IMR-90 (cell line): ENCODE data around the gene STARD6. TPM values are rescaled to one million over a fixed set of nuclear protein-coding genes. Genes with fewer than 3 reads are reported as not detected.

ENCODE experiments used
- ATAC-seq: fragments of 200-7000 bp; cut with Tn5 transposase; 2 replicates; pipeline ENCODE4 v1.9.1; 2020; ENCODE audit warnings: low read depth, mild to moderate bottlenecking, moderate library complexity
- BruUV-seq: library from RNA; stranded (reverse); fragments of 400-500 nt; replicated peaks from 2 replicates; lab custom pipeline; 2021; lab: Mats Ljungman, UMichigan
- CTCF ChIA-PET: fragments of 300-600 bp; formaldehyde crosslinking; extraction: SDS; loops from one replicate; lab custom pipeline; 2021; ENCODE audit warnings: antibody characterized with exemption; lab: Yijun Ruan, JAX
- POLR2A ChIA-PET: fragments of 300-600 bp; sonication (Branson Sonifier 250); formaldehyde crosslinking; loops from one replicate; lab custom pipeline; 2022; ENCODE audit warnings: antibody characterized with exemption; ENCODE audit not compliant: unreplicated experiment; lab: Charles Lee
- DNase-seq: peaks from one replicate; pipeline ENCODE4 v3.0.0; 2013
- H2AFZ ChIP-seq: replicated peaks from 2 replicates; pipeline ENCODE3; 2013; ENCODE audit warnings: low read length, mild to moderate bottlenecking; ENCODE audit not compliant: poor library complexity
- H2AK5ac ChIP-seq: 2 replicates; pipeline ENCODE4 v1.6.1; 2013; ENCODE audit warnings: low read depth, low read length, inconsistent platforms
- H2AK9ac ChIP-seq: replicated peaks from 2 replicates; pipeline ENCODE3; 2013; ENCODE audit warnings: mild to moderate bottlenecking, low read depth, low read length, moderate library complexity; ENCODE audit not compliant: poor library complexity
- H2BK120ac ChIP-seq: 2 replicates; pipeline ENCODE4 v1.6.1; 2013; ENCODE audit warnings: low read depth, low read length, inconsistent platforms
- H2BK15ac ChIP-seq: 3 replicates; pipeline ENCODE4 v1.6.1; 2013; ENCODE audit warnings: low read depth, low read length, inconsistent platforms
- H2BK20ac ChIP-seq: 2 replicates; pipeline ENCODE4 v1.6.1; 2013; ENCODE audit warnings: low read depth, mild to moderate bottlenecking, inconsistent platforms, low read length, moderate library complexity
- H2BK5ac ChIP-seq: 2 replicates; pipeline ENCODE4 v1.6.1; 2013; ENCODE audit warnings: mild to moderate bottlenecking, low read depth, low read length, inconsistent platforms; ENCODE audit not compliant: poor library complexity, severe bottlenecking
- H3K14ac ChIP-seq: replicated peaks from 2 replicates; pipeline ENCODE4 v1.6.1; 2013; ENCODE audit warnings: low read depth, low read length, inconsistent platforms
- H3K18ac ChIP-seq: 2 replicates; pipeline ENCODE4 v1.6.1; 2013; ENCODE audit warnings: low read depth, low read length, control low read depth
- H3K23ac ChIP-seq: 2 replicates; pipeline ENCODE4 v1.6.1; 2013; ENCODE audit warnings: low read depth, low read length, inconsistent platforms
- H3K27ac ChIP-seq: 2 replicates; pipeline ENCODE4 v1.5.1; 2013; ENCODE audit warnings: mild to moderate bottlenecking, control low read depth, low read length; ENCODE audit not compliant: insufficient read depth
- H3K27me3 ChIP-seq: 2 replicates; pipeline ENCODE4 v1.6.1; 2013; ENCODE audit warnings: low read length; ENCODE audit not compliant: control insufficient read depth, insufficient read depth
- H3K36me3 ChIP-seq: 2 replicates; pipeline ENCODE4 v1.6.1; 2013; ENCODE audit warnings: low read length, mixed read lengths; ENCODE audit not compliant: control insufficient read depth, insufficient read depth
- H3K4ac ChIP-seq: 2 replicates; pipeline ENCODE4 v1.6.1; 2013; ENCODE audit warnings: low read depth, low read length, inconsistent platforms
- H3K4me1 ChIP-seq: 2 replicates; pipeline ENCODE4 v1.6.1; 2013; ENCODE audit warnings: low read length, mixed read lengths; ENCODE audit not compliant: control insufficient read depth, insufficient read depth
- H3K4me2 ChIP-seq: 2 replicates; pipeline ENCODE4 v1.6.1; 2013; ENCODE audit warnings: low read depth, mild to moderate bottlenecking, control low read depth, low read length, moderate library complexity
- H3K4me3 ChIP-seq: 2 replicates; pipeline ENCODE4 v1.5.1; 2013; ENCODE audit warnings: low read depth, mild to moderate bottlenecking, control low read depth, low read length, moderate library complexity; ENCODE audit not compliant: insufficient read depth
- H3K56ac ChIP-seq: 2 replicates; pipeline ENCODE4 v1.6.1; 2013; ENCODE audit warnings: low read length, inconsistent platforms; ENCODE audit not compliant: insufficient read depth; ENCODE audit errors: extremely low read depth
- H3K79me1 ChIP-seq, 2 experiments: 2 replicates each; pipeline ENCODE4 v1.6.1; 2013; ENCODE audit warnings: low read length in 2 of 2, inconsistent platforms in 1 of 2, low read depth in 1 of 2
- H3K9ac ChIP-seq: 2 replicates; pipeline ENCODE4 v1.6.1; 2013; ENCODE audit warnings: low read depth, low read length, control low read depth
- H3K9me1 ChIP-seq: 2 replicates; pipeline ENCODE4 v1.6.1; 2013; ENCODE audit warnings: low read length, inconsistent platforms; ENCODE audit not compliant: insufficient read depth
- H3K9me3 ChIP-seq: 2 replicates; pipeline ENCODE4 v1.6.1; 2013; ENCODE audit warnings: low read length; ENCODE audit not compliant: control insufficient read depth, insufficient read depth
- H4K20me1 ChIP-seq: 2 replicates; pipeline ENCODE4 v1.6.1; 2013; ENCODE audit warnings: low read length, inconsistent platforms; ENCODE audit not compliant: insufficient read depth
- H4K5ac ChIP-seq: 2 replicates; pipeline ENCODE4 v1.6.1; 2013; ENCODE audit warnings: mild to moderate bottlenecking, low read depth, low read length, control low read depth
- H4K8ac ChIP-seq, 2 experiments: 2 replicates each; pipeline ENCODE4 v1.6.1; 2013; ENCODE audit warnings: low read depth in 2 of 2, low read length in 2 of 2, control low read depth in 1 of 2, inconsistent platforms in 1 of 2
- H4K91ac ChIP-seq: 2 replicates; pipeline ENCODE4 v1.6.1; 2013; ENCODE audit warnings: low read depth, low read length, inconsistent platforms; ENCODE audit not compliant: insufficient read depth
- CEBPB ChIP-seq: IDR thresholded peaks from 2 replicates; pipeline ENCODE4 v1.6.1; 2012; ENCODE audit warnings: low read depth, low read length, improper control_type of control experiment
- CHD1 ChIP-seq: IDR thresholded peaks from 2 replicates; pipeline ENCODE4 v1.6.1; 2012; ENCODE audit warnings: low read depth, low read length, improper control_type of control experiment
- ELK1 ChIP-seq: fragments of 150-350 bp; IDR thresholded peaks from 2 replicates; pipeline ENCODE4 v1.6.1; 2016; ENCODE audit warnings: low read depth, mild to moderate bottlenecking, low read length, moderate library complexity, borderline replicate concordance
- FOS ChIP-seq: fragments of 150-350 bp; IDR thresholded peaks from 2 replicates; pipeline ENCODE4 v1.6.1; 2016; ENCODE audit warnings: low read depth, low read length
- RAD21 ChIP-seq: IDR thresholded peaks from 2 replicates; pipeline ENCODE4 v1.6.1; 2012; ENCODE audit warnings: low read length, improper control_type of control experiment
- SMC3 ChIP-seq: fragments of 150-350 bp; IDR thresholded peaks from 2 replicates; pipeline ENCODE4 v1.6.1; 2016; ENCODE audit warnings: low read depth, mild to moderate bottlenecking, antibody characterized with exemption, low read length, moderate library complexity
- WGBS, 2 experiments: methylation state at CpG; one replicate each; pipeline versions ENCODE4 v1.1.5 to v1.1.7; 2013; ENCODE audit warnings: missing lambda C conversion rate in 2 of 2; ENCODE audit not compliant: insufficient read length in 1 of 2; ENCODE audit errors: extremely low coverage in 2 of 2; 5-methylcytosine and 5-hydroxymethylcytosine counted together
- dilution Hi-C: fragments of 300-500 bp; cut with HindIII; formaldehyde crosslinking; loops from one replicate; pipeline ENCODE4 v1.14.3; 2018; ENCODE audit warnings: low sequenced_read_pairs; ENCODE audit not compliant: unreplicated experiment
- in situ Hi-C: fragments of 300-500 bp; cut with MboI; formaldehyde crosslinking; loops from 3 replicates; pipeline ENCODE4 v1.14.3; 2019; ENCODE audit warnings: low sequenced_read_pairs, inconsistent platforms, mixed read lengths
- intact Hi-C: fragments of 100-400 bp; cut with micrococcal nuclease; formaldehyde crosslinking; loops from 2 replicates; pipeline ENCODE4 v1.10.0; 2022
- polyA plus RNA-seq, 3 experiments: library from polyadenylated mRNA; depleted of rRNA; stranded (reverse); fragments of >200 nt; gene quantifications; 2 replicates each; pipeline ENCODE4 v1.2.3, GENCODE V29; 2012; ENCODE audit warnings: low replicate concordance in 1 of 3
- total RNA-seq: library from RNA; depleted of rRNA; stranded (reverse); fragments of >200 nt; gene quantifications from 2 replicates; pipeline ENCODE4 v1.2.3, GENCODE V29; 2012

Gene STARD6
- total and polyA plus RNA-seq, 2 of the 4 experiments (the other 2 are of a cell fraction): not detected

GRCh38 chr18:54382733-54383252, 25.1 kb upstream of the STARD6 start:
- H3K27me3 ChIP-seq: no peaks in the 10 kb centered on the region
- in situ Hi-C loops (loop anchor here (10.0 kb wide), 1 partner anchor 592 kb away; no protein-coding TSS in a partner anchor), intact Hi-C loops (no loop called here), dilution Hi-C loops (no loop called here)
- WGBS, 2 experiments: no CpG with 5 or more reads among the region's 8 CpGs
- H2AFZ ChIP-seq: no peak overlapping the region
- H4K8ac ChIP-seq: no peak overlapping the region
- no peaks in the 10 kb centered on the region for H3K4me1 ChIP-seq
- no peaks in the 10 kb centered on the region for H3K9me1 ChIP-seq
- no peaks in the 10 kb centered on the region for H3K79me1 ChIP-seq
- TF ChIP-seq FOS (no peak), ELK1 (no peak), CHD1 (no peak), RAD21 (no peak), CEBPB (no peak), SMC3 (no peak)
- ATAC-seq: no peak
- no peak overlapping the region for H2BK20ac ChIP-seq
- H3K4me3 ChIP-seq: no peak overlapping the region
- ChIA-PET POLR2A (no interaction called here), CTCF (interaction anchor here (1.0 kb wide), 1 partner anchor 11 kb away, joined by 3 read pairs; no protein-coding TSS in a partner anchor)
- H4K91ac ChIP-seq: no peak overlapping the region
- no TSS peak for BruUV-seq
- H4K5ac ChIP-seq: no peak overlapping the region
- no peak overlapping the region for H3K14ac ChIP-seq
- no peak overlapping the region for H3K56ac ChIP-seq
- no peak overlapping the region for H3K23ac ChIP-seq
- H2AK5ac ChIP-seq: no peak overlapping the region
- no peak overlapping the region for H2BK5ac ChIP-seq
- H3K18ac ChIP-seq: no peak overlapping the region
- no peak overlapping the region for H2BK15ac ChIP-seq
- H3K9ac ChIP-seq: no peak overlapping the region
- DNase-seq: no peak
- H4K20me1 ChIP-seq: no peaks in the 10 kb centered on the region
- no peak overlapping the region for H2BK120ac ChIP-seq
- no peak overlapping the region for H3K4ac ChIP-seq
- no peaks in the 10 kb centered on the region for H3K9me3 ChIP-seq
- no peaks in the 10 kb centered on the region for H3K36me3 ChIP-seq
- H2AK9ac ChIP-seq: no peak overlapping the region
- H3K27ac ChIP-seq: no peak overlapping the region
- H3K4me2 ChIP-seq: no peak overlapping the region
